ENCODE measurements around the gene CELF2. TPM values are rescaled to one million over a fixed set of nuclear protein-coding genes. Genes with fewer than 3 reads are reported as not detected.

Gene CELF2
- total and polyA plus RNA-seq, 8 donors: 58.0 to 107 (median 65.9) TPM

GRCh38 chr10:11194859-11195586 is 177.4 kb downstream of the CELF2 start:
- no peaks in the 10 kb centered on the region for H3K9me3 ChIP-seq
- intact Hi-C loops (cut with DNase I): no loop called here
- H3K36me3 ChIP-seq: peaks cover 0 to 10% of the 10 kb centered on the region in 2 donors
- no peaks in the 10 kb centered on the region for H3K27me3 ChIP-seq
- no peak for ATAC-seq
- DNase-seq: no peak
- H3K4me3 ChIP-seq: no peak overlapping the region
- peak overlapping the region in 1 of 2 donors; percentile 25 for H3K27ac ChIP-seq
- TF ChIP-seq CTCF (IDR thresholded peaks at IDR 0.05): no peak
- peaks cover 6 to 72% of the 10 kb centered on the region in 2 donors for H3K4me1 ChIP-seq

- Histone ChIP-seq H3K9me3 (no peaks in the 10 kb centered on the region), H3K27ac (peak overlapping the region in 1 of 2 donors; percentile 25), H3K4me1 (peaks cover 6 to 73% of the 10 kb centered on the region in 2 donors), H3K27me3 (no peaks in the 10 kb centered on the region), H3K4me3 (no peak overlapping the region), H3K36me3 (peaks cover 0 to 10% of the 10 kb centered on the region in 2 donors)
- ATAC-seq (no peak), DNase-seq (no peak)
- no peak for TF ChIP-seq CTCF (IDR thresholded peaks at IDR 0.05)
- intact Hi-C loops (cut with DNase I): no loop called here
Observed at GRCh38 chr10:11195623-11196022, 178.0 kb downstream of the CELF2 start.

GRCh38 chr10:11197266-11197712 is 179.6 kb downstream of the CELF2 start:
- H3K4me3 ChIP-seq: no peak overlapping the region
- intact Hi-C loops (cut with DNase I): no loop called here
- no peak for TF ChIP-seq CTCF (IDR thresholded peaks at IDR 0.05)
- H3K4me1 ChIP-seq: peaks cover 6 to 66% of the 10 kb centered on the region in 2 donors
- no peaks in the 10 kb centered on the region for H3K9me3 ChIP-seq
- peak overlapping the region in 1 of 2 donors; percentile 35 for H3K27ac ChIP-seq
- H3K36me3 ChIP-seq: peaks cover 0 to 17% of the 10 kb centered on the region in 2 donors
- DNase-seq (peak in 1 of 4 donors; percentile 62), ATAC-seq (peak; percentile 90)
- H3K27me3 ChIP-seq: no peaks in the 10 kb centered on the region

GRCh38 chr10:11197878-11198277 is 180.2 kb downstream of the CELF2 start:
- no peak for ATAC-seq
- H3K27ac ChIP-seq: peak overlapping the region in 1 of 2 donors; percentile 35
- DNase-seq: no peak
- H3K4me3 ChIP-seq: no peak overlapping the region
- TF ChIP-seq CTCF (IDR thresholded peaks at IDR 0.05): no peak
- peaks cover 0 to 17% of the 10 kb centered on the region in 2 donors for H3K36me3 ChIP-seq
- H3K4me1 ChIP-seq: peaks cover 6 to 60% of the 10 kb centered on the region in 2 donors
- H3K27me3 ChIP-seq: no peaks in the 10 kb centered on the region
- intact Hi-C loops (cut with DNase I): no loop called here
- H3K9me3 ChIP-seq: no peaks in the 10 kb centered on the region

GRCh38 chr10:11201911-11202310 is 184.2 kb downstream of the CELF2 start:
- H3K27ac ChIP-seq: no peak overlapping the region
- H3K4me3 ChIP-seq: no peak overlapping the region
- no peaks in the 10 kb centered on the region for H3K9me3 ChIP-seq
- DNase-seq (no peak), ATAC-seq (no peak)
- peaks cover 6 to 50% of the 10 kb centered on the region in 2 donors for H3K4me1 ChIP-seq
- intact Hi-C loops (cut with DNase I): no loop called here
- no peaks in the 10 kb centered on the region for H3K27me3 ChIP-seq
- H3K36me3 ChIP-seq: peaks cover 0 to 29% of the 10 kb centered on the region in 2 donors
- no peak for TF ChIP-seq CTCF (IDR thresholded peaks at IDR 0.05)

Measured in left lung (tissue), 10 donors.